Right atrium auricular region (tissue), 2 donors: Measurements from ENCODE around the gene TBRG1. TPM values are rescaled to one million over a fixed set of nuclear protein-coding genes. Genes with fewer than 3 reads are reported as not detected.

Source experiments
- DNase-seq: peaks from one replicate; pipeline ENCODE4 v3.0.0-alpha.2; 2019; ENCODE audit warnings: low spot score
- H3K27ac ChIP-seq, 2 donors: fragments of 200-600 bp; sonication (generic); 1 replicate in 1 of 2; 2 replicates in 1 of 2; pipeline ENCODE4 v1.5.1; 2016 to 2019
- H3K27me3 ChIP-seq, 2 donors: fragments of 200-600 bp; sonication (generic); one replicate each; pipeline versions ENCODE4 v1.5.1 to v1.6.0; 2017 to 2019
- H3K36me3 ChIP-seq: fragments of 200-600 bp; sonication (generic); one replicate; pipeline ENCODE4 v1.5.1; 2016
- H3K4me1 ChIP-seq, 2 donors: fragments of 200-600 bp; sonication (generic); one replicate each; pipeline versions ENCODE4 v1.5.1 to v1.6.0; 2017 to 2019
- H3K4me3 ChIP-seq, 2 donors: fragments of 200-600 bp; sonication (generic); 1 replicate in 1 of 2; 2 replicates in 1 of 2; pipeline ENCODE4 v1.5.1; 2017 to 2019; ENCODE audit warnings: mild to moderate bottlenecking in 1 of 2, moderate library complexity in 1 of 2
- H3K9me3 ChIP-seq, 2 donors: fragments of 200-600 bp; sonication (generic); one replicate each; pipeline ENCODE4 v1.5.1; 2019
- CTCF ChIP-seq, 2 donors: fragments of 200-600 bp; sonication (generic); IDR thresholded peaks; one replicate each; pipeline ENCODE4 v1.5.1; 2019; ENCODE audit warnings: antibody characterized with exemption in 2 of 2
- total RNA-seq, 2 donors: library from RNA; depleted of rRNA; stranded (reverse); fragments of >200 nt; gene quantifications; one replicate each; pipeline ENCODE4 v1.1.0, GENCODE V29; 2016

The TBRG1 gene
- total RNA-seq, 2 donors from 2014 or later = 20.0 to 27.6 TPM

- H3K4me3 ChIP-seq = no peak overlapping the region
- peaks cover 0 to 4% of the 10 kb centered on the region in 2 donors for H3K4me1 ChIP-seq
- H3K27ac ChIP-seq = peak overlapping the region in 1 of 2 donors; percentile 37
- no peaks in the 10 kb centered on the region for H3K36me3 ChIP-seq
- H3K27me3 ChIP-seq = no peaks in the 10 kb centered on the region
- H3K9me3 ChIP-seq = no peaks in the 10 kb centered on the region
- TF ChIP-seq CTCF (IDR thresholded peaks at IDR 0.05) = no peak
- DNase-seq = no peak
These were observed 21.2 kb downstream of the TBRG1 start for GRCh38 chr11:124643605-124644425.

DNA sequence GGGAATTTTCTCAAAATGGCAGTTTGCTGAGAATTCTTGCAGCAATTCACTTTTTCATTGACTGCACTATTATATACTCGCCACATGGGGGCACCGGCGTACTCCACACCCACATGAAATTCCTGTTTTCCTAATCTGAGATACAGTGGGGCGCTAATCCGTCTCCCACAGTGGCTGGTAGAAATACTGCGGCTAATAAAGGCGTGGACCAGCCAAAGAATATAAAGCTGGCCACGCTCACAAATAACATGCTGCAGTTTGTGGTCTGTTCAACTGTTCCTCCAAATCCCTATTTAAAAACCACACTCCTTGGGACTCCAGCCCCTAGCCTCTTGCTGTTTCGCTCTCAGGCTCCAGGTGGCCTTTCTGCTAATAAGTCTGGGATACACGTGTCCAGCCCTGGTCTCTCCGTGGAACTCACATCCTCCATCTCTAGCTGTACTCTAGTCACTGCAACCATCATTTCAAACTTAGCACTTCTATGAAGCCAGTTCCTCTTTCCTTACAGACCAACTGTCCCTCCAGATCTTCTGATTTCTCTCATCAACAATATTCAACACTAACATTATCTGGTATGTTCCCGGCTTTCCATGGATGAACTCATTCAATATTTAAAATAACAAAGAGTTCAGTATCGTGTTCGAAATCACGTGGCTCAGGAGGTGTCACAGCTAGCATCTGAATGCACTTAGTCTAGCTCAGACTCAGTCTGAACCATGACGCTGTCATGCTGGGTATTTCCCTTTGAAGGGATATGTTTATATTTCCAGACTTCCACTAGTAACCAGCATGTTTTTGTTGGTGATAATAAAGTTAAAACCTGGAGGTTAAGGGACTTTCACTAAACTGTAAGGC is 22.0 kb downstream of the TBRG1 start:
- Histone ChIP-seq H3K4me3 (peak overlapping the region in 1 of 2 donors; percentile 12), H3K9me3 (no peaks in the 10 kb centered on the region), H3K27me3 (no peaks in the 10 kb centered on the region), H3K36me3 (no peaks in the 10 kb centered on the region), H3K27ac (peak overlapping the region in 1 of 2 donors; percentile 37), H3K4me1 (peaks cover 0 to 4% of the 10 kb centered on the region in 2 donors)
- peak; percentile 75 for DNase-seq
- peak; percentile 78 to 85 for TF ChIP-seq CTCF (IDR thresholded peaks at IDR 0.05)

DNA sequence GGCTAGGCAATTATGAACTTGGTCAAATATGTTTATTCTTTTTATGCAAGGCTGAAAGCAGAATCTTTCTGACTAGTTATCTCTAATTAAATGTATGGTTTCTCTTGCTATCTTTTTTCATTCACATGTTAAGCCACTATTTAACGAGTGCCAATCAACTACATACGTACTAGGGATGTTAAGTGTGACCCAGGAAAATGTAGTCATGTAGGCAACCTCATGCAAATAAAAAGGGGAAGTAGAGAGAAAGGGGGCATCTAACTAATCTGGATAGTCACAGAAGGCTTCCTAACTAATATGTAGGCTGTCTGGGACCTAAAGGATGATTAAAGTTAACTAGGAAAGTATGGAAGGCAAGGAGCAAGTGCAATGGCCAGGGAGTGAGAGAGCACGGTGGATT is 23.5 kb downstream of the TBRG1 start:
- TF ChIP-seq CTCF (IDR thresholded peaks at IDR 0.05) = no peak
- Histone ChIP-seq H3K36me3 (no peaks in the 10 kb centered on the region), H3K4me1 (peaks cover 0 to 4% of the 10 kb centered on the region in 2 donors), H3K27me3 (no peaks in the 10 kb centered on the region), H3K9me3 (no peaks in the 10 kb centered on the region), H3K4me3 (no peak overlapping the region), H3K27ac (no peak overlapping the region)
- DNase-seq = no peak

DNA sequence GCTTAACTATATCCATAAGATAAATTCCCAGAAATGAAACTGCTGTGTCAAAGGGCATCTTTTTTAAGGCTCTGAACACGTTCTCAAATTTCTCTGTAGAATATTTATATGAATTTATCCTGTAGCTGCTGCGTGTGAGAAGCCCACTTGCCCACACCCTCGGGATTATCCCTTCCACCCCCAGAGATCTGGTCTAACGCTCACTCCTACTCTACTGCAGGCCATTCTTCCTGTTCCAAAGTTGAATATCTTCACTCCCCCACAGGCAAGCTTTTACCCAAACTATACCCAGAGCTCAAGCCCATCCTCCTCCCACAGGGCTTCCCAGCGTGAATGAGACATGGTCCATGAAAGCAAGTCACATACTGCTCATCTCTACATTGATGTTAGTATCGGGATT is 25.9 kb downstream of the TBRG1 start:
- no peak for DNase-seq
- H3K36me3 ChIP-seq = no peaks in the 10 kb centered on the region
- H3K27ac ChIP-seq = no peak overlapping the region
- H3K27me3 ChIP-seq = no peaks in the 10 kb centered on the region
- no peaks in the 10 kb centered on the region for H3K9me3 ChIP-seq
- no peak for TF ChIP-seq CTCF (IDR thresholded peaks at IDR 0.05)
- peaks cover 0 to 4% of the 10 kb centered on the region in 2 donors for H3K4me1 ChIP-seq
- H3K4me3 ChIP-seq = no peak overlapping the region

DNA sequence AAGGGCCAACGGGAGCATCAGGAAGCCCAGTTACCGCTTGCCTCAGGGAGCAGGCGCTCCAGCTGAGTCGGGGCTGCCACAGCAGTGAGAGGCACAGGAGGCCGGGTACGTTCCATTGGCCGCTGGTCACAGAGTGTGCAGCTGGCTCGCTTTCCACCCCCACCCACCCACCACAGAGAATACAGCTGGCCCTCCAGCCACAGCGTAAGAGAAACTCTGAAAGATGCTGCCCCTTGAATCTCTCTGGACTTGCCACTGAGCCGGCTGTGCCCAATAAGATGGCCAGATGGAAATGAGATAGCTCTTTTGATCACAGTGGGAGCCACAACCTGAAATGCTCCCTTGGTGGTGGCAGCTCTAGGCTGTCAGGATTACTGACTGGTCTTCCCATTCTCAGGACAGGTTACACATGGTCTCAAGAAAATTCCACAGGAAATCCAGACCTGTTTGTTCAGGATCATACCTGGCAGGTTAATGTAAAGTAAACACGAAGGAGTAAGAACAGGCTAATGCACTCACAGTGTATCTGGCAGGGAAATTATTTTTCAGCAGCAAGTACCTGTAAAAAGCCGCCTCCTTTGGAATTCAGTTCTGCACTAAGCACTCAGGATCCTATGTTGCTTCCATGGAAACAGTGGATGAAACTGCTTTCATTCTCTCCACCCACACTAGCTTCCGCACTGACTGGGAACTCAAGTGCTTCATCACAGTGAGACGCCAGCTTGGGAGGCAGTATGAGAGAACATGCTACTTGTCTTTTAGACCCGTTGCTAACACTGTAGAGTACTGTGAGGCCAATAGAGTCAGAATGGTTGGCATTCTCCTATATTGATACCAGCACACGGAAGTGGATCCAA is 34.3 kb downstream of the TBRG1 start:
- H3K4me1 ChIP-seq = no peaks in the 10 kb centered on the region
- no peak for DNase-seq
- H3K36me3 ChIP-seq = peaks cover 11% of the 10 kb centered on the region
- no peaks in the 10 kb centered on the region for H3K9me3 ChIP-seq
- no peak for TF ChIP-seq CTCF (IDR thresholded peaks at IDR 0.05)
- H3K27me3 ChIP-seq = no peaks in the 10 kb centered on the region
- no peak overlapping the region for H3K4me3 ChIP-seq
- H3K27ac ChIP-seq = no peak overlapping the region
